ENCODE data around the gene RTCA. TPM values are rescaled to one million over a fixed set of nuclear protein-coding genes. Genes with fewer than 3 reads are reported as not detected.

RTCA gene
- total RNA-seq, 2 donors from 2014 or later, result 15.4 to 23.8 TPM

DNA sequence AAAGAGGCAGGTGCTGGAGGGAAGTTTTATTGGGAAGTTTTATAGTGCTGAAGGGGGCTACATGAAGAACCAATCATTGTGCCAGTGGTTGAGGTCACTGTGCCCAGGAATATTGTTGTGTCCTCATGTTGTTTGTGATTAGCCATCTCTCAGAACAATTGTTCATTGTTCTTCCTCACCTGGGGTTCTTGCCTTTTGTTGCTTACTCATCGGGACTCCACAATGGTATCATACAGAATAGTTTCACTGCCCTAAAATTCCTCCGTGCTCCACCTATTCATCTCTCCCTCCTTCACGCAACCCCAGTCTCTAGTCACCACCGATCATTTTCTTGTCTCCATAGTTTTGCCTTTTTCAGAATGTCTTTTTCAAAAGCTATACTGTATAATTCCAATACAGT lies 47.4 kb downstream of the RTCA start:
- TF ChIP-seq, protein P1, sequence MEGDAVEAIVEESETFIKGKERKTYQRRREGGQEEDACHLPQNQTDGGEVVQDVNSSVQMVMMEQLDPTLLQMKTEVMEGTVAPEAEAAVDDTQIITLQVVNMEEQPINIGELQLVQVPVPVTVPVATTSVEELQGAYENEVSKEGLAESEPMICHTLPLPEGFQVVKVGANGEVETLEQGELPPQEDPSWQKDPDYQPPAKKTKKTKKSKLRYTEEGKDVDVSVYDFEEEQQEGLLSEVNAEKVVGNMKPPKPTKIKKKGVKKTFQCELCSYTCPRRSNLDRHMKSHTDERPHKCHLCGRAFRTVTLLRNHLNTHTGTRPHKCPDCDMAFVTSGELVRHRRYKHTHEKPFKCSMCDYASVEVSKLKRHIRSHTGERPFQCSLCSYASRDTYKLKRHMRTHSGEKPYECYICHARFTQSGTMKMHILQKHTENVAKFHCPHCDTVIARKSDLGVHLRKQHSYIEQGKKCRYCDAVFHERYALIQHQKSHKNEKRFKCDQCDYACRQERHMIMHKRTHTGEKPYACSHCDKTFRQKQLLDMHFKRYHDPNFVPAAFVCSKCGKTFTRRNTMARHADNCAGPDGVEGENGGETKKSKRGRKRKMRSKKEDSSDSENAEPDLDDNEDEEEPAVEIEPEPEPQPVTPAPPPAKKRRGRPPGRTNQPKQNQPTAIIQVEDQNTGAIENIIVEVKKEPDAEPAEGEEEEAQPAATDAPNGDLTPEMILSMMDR (IDR thresholded peaks at IDR 0.05), result no peak
- no peak overlapping the region for H3K4me3 ChIP-seq
- no peak for ATAC-seq (ENCODE audit: insufficient number of reproducible peaks, low FRiP score, low read depth)
- H3K27me3 ChIP-seq (replicated peaks; ENCODE audit: insufficient read depth), result no peaks in the 10 kb centered on the region
- DNase-seq (ENCODE audit: low spot score), result no peak
- no peaks in the 10 kb centered on the region for H3K9me3 ChIP-seq
- no peaks in the 10 kb centered on the region for H3K4me1 ChIP-seq (ENCODE audit: control insufficient read depth in 1 of 2, low read depth in 2 of 2)
- H3K36me3 ChIP-seq, result no peaks in the 10 kb centered on the region
- H3K27ac ChIP-seq, result no peak overlapping the region

DNA sequence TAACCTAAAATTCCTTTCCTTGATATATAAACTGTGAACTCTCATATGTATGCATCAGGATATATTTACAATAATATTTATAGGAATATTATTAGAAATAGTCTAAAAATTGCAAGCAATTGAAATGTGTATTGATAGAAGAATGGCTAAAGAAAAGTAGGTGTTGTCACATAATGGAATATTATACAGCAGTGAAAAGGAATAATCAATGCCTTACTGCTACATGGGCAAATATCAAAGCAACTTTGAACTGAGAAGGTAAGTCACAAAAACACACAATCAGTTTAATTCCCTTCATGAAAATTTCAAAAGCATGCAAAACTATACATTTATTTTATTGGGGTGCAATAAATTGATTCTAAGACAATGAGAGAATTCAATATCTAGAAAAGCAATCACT lies 50.6 kb downstream of the RTCA start:
- no peaks in the 10 kb centered on the region for H3K27me3 ChIP-seq (replicated peaks; ENCODE audit: insufficient read depth)
- H3K4me1 ChIP-seq (ENCODE audit: control insufficient read depth in 1 of 2, low read depth in 2 of 2), result no peaks in the 10 kb centered on the region
- peaks cover 11% of the 10 kb centered on the region for H3K9me3 ChIP-seq
- TF ChIP-seq, protein P1 (IDR thresholded peaks at IDR 0.05), result no peak
- H3K4me3 ChIP-seq, result no peak overlapping the region
- ATAC-seq (ENCODE audit: insufficient number of reproducible peaks, low FRiP score, low read depth) (no peak), DNase-seq (ENCODE audit: low spot score) (no peak)
- no peak overlapping the region for H3K27ac ChIP-seq
- no peaks in the 10 kb centered on the region for H3K36me3 ChIP-seq

DNA sequence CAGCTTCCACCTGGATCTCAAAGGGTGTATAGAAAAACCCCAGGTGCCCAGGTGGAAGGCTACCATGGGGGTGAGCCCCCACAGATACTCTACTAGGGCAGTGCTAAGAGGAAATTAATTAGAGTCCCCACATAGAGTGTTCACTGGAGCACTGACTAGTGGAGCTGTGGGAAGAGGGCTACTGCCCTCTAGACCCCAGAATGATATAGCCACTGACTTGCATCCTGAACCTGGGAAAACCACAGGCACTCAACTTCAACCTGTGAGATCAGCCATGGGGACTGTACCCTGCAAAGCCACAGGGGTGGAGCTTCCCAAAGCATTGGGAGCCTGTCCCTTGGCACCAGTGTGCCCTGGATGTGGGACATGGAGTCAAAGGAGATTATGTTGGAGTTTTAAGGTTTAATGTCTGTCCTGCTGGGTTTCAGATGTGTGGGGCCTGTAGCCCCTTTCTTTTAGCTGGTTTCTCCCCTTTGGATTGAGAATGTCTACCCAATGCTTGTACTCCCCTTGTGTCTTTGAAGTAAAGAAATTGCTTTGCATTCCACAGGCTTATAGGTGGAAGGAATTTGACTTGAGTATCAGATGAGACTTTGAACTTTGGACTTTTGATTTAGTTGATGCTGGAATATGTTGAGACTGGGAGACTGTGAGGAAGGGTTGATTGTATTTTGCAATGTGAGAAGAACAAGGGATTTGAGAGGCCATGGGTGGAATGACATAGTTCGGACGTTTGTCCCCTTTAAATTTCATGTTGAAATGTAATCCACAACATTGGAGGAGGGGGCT lies 54.5 kb downstream of the RTCA start:
- Histone ChIP-seq H3K36me3 (no peaks in the 10 kb centered on the region), H3K4me3 (no peak overlapping the region), H3K27ac (no peak overlapping the region), H3K27me3 (replicated peaks; ENCODE audit: insufficient read depth) (no peaks in the 10 kb centered on the region), H3K4me1 (ENCODE audit: control insufficient read depth in 1 of 2, low read depth in 2 of 2) (no peaks in the 10 kb centered on the region), H3K9me3 (peaks cover 11% of the 10 kb centered on the region)
- DNase-seq (ENCODE audit: low spot score) (no peak), ATAC-seq (ENCODE audit: insufficient number of reproducible peaks, low FRiP score, low read depth) (no peak)
- TF ChIP-seq, protein P1 (IDR thresholded peaks at IDR 0.05), result no peak

DNA sequence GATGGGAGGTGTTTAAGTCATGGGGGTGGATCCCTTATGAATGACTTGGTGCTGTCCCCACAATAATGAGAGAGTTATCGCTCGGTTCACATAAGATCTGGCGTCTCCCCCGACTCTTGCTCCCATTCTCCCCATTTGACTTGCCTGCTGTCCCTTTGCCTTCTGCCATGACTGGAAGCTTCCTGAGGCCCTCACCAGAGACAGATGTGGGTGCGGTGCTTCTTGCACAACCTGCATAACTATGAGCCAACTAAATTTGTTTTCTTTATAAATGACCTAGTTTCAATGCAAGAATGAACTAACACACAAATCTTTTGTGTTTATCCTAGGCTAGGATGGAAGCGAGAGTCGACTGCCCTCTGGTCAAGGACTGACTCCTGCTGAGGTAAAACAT lies 55.1 kb downstream of the RTCA start:
- TF ChIP-seq, protein P1 (IDR thresholded peaks at IDR 0.05), result no peak
- H3K9me3 ChIP-seq, result peaks cover 11% of the 10 kb centered on the region
- ATAC-seq (ENCODE audit: insufficient number of reproducible peaks, low FRiP score, low read depth) (no peak), DNase-seq (ENCODE audit: low spot score) (no peak)
- no peak overlapping the region for H3K4me3 ChIP-seq
- no peaks in the 10 kb centered on the region for H3K36me3 ChIP-seq
- H3K27ac ChIP-seq, result no peak overlapping the region
- H3K27me3 ChIP-seq (replicated peaks; ENCODE audit: insufficient read depth), result no peaks in the 10 kb centered on the region
- H3K4me1 ChIP-seq (ENCODE audit: control insufficient read depth in 1 of 2, low read depth in 2 of 2), result no peaks in the 10 kb centered on the region

DNA sequence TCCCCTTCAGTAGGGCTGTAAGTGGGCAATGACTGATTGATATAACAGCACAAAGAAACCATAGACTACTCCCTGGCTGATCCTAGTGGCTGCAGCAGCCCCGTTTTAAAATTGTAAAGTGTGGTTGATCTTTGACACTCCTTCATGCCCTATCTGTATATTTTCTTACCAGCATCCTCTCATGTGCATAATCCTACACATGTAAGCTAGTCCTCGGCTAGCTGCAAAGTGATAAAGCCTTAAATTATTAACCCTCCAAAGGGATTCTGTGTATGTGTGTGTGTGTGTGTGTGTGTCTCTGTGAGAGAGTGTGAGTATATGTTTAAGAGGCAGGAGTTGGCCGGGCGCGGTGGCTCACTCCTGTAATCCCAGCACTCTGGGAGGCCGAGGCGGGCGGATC lies 55.5 kb downstream of the RTCA start:
- ATAC-seq (ENCODE audit: insufficient number of reproducible peaks, low FRiP score, low read depth), result no peak
- DNase-seq (ENCODE audit: low spot score), result no peak
- Histone ChIP-seq H3K36me3 (no peaks in the 10 kb centered on the region), H3K4me3 (no peak overlapping the region), H3K27ac (no peak overlapping the region), H3K27me3 (replicated peaks; ENCODE audit: insufficient read depth) (no peaks in the 10 kb centered on the region), H3K9me3 (peaks cover 11% of the 10 kb centered on the region), H3K4me1 (ENCODE audit: control insufficient read depth in 1 of 2, low read depth in 2 of 2) (no peaks in the 10 kb centered on the region)
- TF ChIP-seq, protein P1 (IDR thresholded peaks at IDR 0.05), result no peak
